HG03571 (cell line): ENCODE data around the gene USP19.

ENCODE experiments used
- ATAC-seq: cut with Tn5 transposase; IDR thresholded peaks from one replicate; pipeline ENCODE4 v1.9.1; 2021; ENCODE audit not compliant: unreplicated experiment

Gene USP19, protein sequence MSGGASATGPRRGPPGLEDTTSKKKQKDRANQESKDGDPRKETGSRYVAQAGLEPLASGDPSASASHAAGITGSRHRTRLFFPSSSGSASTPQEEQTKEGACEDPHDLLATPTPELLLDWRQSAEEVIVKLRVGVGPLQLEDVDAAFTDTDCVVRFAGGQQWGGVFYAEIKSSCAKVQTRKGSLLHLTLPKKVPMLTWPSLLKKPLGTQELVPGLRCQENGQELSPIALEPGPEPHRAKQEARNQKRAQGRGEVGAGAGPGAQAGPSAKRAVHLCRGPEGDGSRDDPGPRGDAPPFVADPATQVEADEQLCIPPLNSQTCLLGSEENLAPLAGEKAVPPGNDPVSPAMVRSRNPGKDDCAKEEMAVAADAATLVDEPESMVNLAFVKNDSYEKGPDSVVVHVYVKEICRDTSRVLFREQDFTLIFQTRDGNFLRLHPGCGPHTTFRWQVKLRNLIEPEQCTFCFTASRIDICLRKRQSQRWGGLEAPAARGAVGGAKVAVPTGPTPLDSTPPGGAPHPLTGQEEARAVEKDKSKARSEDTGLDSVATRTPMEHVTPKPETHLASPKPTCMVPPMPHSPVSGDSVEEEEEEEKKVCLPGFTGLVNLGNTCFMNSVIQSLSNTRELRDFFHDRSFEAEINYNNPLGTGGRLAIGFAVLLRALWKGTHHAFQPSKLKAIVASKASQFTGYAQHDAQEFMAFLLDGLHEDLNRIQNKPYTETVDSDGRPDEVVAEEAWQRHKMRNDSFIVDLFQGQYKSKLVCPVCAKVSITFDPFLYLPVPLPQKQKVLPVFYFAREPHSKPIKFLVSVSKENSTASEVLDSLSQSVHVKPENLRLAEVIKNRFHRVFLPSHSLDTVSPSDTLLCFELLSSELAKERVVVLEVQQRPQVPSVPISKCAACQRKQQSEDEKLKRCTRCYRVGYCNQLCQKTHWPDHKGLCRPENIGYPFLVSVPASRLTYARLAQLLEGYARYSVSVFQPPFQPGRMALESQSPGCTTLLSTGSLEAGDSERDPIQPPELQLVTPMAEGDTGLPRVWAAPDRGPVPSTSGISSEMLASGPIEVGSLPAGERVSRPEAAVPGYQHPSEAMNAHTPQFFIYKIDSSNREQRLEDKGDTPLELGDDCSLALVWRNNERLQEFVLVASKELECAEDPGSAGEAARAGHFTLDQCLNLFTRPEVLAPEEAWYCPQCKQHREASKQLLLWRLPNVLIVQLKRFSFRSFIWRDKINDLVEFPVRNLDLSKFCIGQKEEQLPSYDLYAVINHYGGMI (N-terminal part only)

DNA sequence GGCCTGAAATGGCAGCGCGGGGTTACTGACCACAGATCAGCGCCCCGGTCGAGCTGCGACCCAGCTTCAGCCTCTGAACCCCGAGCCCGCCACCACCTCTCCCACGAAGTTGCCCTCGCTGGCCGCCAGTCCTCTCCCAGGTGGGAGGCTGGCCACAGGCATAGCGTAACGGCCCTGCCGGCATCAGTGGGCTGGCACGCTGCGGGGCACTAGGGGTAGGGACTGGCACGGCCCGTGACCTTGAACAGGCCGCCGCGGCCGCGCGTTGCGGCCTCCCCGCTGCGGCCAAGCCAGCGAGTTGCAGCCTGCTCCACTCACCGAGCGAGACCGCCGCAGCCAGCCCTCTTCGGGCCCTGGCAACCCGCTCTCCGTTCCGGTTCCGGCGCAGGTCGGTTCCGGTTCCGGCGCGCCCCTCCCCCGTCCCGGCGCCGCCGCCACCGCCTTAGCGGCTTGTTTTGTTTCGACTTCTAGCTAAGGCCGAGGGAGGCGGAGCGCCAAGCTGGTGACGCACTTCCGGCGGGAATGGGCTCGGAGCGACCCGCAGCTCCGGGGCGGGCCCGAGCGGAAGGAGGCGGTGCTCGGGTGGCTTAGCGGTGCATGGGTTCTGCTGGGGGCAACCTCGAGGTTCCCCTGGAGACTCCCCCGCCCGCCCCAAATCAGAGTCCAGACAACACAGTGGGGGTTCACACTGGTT, at the start of gene USP19:
TSS of gene USP19 (minus strand) at position 386 of the 694 bp plus-strand sequence. CDS start 1,678 bp downstream, outside the sequence.
- peak; percentile 83 for ATAC-seq

DNA sequence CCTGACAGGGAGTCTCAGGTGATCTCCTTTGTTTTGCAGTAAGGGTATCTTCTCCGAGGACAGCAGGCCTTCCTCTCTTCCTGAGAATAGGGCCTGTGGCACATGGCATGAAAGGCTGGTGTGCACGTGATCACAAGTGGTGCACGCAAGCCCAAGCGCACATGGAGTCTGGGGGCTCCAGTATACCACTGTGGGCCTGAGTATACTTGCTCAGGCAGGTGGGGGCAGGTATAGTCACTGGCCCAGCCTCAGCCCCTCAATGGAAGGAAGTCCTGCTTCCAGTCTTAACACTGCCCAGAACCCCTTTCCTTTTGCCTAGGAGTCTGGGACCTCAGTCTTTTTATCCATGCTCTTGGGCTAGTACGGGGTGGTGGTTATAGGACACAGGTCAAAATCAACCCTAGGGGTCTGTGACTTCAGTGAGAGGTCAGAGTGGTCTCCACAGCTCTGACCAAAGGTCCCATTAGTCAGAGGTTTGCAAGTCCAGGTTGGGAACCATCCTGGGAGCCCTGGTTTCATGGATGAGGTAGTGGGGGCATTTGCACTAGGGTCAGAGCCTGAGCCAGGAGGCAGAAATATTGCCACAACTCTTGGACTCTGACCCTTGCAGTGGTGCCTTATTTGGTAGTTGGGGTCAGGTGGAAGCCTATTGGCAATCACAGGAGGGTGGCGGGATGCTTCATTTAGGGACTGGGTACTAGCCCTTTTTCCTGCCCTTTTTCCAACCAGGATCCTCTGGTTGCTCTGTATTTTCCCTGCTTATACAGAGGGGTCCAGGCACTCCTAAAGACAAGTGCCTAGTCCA, 46.3 kb upstream of the USP19 start:
- no peak for ATAC-seq

DNA sequence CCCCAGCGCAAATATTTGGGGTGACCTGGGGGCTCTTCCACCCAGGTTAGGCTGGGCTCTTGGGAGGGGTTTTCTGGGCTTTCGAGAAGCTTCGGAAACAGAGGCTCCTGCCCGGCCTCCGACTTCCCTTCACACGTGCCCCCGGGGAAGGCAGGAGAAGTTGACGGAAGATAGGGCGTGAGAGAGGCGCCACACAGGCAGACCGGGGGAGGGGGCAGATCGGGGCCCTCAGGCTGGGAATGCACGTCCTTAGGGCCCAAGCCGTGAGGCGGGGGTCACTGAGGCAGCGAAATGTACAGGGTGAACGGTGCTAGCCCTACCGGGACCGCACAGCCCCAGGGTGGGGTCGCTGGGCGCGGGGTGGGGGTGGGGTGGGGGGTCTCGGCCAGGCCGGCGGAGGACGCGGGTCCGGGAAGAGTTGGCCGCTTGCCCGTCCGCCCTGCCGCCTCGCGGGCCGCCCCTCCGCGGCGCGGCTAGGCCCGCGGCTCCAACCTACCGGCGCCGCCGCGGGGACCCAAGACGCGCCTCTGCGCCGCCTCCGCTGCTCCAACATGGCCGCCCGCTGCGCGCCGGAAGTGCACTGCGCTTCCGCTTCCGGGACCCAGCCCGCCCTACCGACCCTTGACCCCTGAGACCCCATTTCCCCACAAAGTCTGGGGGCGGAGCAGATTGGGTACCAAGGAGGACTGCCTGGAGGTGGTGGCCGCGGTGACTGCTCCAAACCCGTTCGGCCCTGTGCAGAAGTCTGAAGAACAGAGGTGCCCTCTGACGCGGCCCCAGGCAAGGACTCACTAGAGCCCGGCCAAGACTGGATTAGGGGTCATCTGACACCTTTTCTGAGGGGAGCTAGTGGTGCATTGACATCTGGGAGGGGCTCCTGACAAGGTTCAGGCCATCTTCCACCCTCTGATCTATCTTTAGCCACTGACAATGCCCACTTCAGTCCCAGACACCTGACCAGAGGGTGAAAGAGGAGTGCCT, 45.4 kb upstream of the USP19 start, which contains the start of gene CCDC71:
TSS of gene CCDC71 (minus strand) at position 561 of the 981 bp plus-strand sequence. CDS start 2,123 bp downstream, outside the sequence.
- no peak for ATAC-seq

DNA sequence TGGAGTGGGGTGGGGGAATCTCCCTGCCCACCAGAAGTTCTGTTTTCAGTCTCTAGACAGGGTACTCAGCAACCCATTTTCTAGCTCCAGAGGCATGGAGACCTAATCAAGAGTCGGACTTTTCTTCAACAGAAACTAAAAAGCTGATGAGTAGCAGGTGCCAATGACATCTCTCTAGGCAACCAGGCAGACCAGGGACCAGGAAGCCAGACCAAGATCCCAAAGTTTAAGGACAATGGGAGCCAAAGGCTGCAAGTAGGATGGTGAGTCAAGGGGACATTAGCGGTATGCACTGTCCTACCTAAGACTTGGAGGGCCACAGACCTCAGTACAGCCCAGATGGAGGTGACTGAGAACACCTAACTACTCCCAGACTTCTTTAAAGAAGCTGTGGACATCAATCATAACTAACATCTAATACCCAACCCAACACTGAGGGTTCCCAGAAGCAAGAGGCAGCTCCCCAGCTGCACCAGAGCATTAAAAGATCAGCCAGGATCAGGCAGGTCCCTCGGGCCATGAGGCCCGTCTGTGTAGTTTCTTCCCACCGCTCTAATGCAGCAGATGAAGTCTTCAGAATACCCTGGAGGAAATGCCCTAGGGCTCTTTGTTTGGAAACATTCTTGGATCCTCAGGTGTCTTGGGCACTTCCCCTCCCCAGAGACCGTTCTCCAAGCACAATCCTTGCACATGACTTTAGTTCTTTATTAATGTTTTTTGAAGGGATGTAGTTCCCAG, 44.5 kb upstream of the USP19 start:
- no peak for ATAC-seq

DNA sequence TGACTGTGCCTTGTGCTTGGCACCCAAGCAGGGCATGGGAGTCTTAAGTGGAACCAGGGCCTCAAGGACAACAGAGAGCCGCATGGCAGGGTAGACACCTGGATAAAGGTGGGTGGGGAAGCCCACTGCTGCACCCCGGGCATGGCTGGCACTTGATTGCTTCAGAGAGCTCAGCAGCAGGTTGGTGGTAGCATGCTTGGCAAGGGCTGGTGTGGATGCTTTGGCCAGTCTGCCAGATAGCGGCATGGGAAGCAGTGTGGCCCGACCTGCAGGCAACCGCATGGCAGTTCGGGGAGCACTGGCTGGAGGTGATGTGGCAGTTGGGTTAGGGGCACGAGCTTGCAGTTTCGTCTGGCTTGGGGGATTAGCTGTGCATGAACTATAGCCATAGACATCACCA, 43.0 kb upstream of the USP19 start:
- no peak for ATAC-seq

DNA sequence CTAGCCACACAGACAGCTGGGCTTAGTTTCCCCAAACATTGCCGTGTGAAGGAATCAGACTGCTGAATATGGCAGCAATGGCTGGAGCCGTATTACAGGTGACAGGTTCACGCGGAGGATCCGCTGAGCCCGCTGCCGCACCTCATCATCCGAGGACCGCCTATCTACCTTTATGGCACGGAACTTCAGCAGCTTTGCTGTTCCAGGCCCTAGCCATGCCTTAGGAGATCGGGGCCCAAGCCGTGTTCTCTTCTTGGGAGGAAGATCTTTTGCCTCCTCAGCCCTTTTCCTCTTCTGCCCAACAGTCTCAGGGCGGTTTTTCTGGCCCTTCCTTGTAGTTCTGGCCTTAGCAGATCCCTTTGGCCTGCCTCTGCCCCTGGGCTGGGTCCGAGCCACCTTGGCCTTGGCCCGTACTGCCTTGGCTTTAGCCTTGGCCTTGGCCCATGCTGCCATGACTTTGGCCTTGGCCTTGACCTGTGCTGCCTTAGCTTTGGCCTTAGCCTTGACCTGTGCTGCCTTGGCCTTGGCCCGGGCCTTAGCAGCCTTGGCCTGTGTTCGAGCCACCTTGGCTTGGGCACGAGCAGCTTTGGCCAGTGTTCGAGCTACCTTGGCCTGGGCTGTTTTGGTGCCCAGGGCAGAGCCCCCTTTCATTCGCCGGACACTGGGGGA, 42.3 kb upstream of the USP19 start:
- ATAC-seq, result no peak

DNA sequence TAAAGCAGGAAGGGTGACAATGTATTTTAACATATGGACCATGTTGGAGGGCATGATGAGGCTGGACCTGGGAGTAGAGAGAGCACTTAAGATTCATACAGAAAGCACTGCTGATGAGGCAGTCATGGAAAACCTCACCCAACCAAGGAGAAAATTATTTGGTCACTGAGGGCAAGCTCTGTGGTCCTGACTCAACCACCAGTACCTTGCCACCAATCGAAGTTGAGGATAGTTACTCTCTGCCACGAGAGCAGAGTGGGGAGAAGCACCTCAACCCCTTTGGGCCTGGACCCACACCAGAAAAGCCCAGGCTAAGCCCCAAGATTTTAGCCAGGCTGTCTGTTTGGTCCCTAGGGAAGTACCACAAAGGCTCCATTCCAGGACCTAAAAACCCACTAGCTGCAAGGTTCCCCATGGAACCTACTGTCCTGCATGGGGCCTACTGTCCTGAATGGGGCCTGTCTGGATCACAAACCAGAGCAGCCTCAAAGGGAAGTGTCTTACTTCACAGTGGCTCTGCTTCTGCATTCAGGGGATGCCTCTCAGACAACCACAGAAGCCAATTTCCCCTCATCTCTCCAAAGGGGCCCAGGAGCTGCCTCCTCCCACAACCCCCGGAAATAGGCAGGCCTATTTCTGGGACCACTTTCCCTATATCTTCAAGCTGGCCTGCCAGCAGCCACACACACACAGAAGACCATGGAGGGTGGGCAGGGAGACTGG, 41.3 kb upstream of the USP19 start:
- no peak for ATAC-seq

DNA sequence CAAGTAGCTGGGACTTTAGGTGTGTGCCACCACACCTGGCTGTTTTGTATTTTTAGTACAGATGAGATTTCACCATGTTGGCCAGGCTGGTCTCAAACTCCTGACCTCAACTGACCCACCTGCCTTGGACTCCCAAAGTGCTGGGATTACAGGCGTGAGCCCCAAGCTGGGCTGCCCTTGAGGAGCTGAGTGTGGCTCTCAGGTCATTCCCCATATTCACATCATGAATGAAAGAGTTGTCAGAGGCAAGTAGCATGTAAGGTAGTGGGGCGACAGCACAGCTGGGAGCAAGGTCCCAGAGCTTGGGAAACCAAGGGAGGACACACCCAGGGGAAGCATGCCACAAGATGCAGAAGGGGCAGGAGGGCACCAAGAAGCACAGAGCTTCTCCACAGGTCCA, 40.6 kb upstream of the USP19 start:
- no peak for ATAC-seq

DNA sequence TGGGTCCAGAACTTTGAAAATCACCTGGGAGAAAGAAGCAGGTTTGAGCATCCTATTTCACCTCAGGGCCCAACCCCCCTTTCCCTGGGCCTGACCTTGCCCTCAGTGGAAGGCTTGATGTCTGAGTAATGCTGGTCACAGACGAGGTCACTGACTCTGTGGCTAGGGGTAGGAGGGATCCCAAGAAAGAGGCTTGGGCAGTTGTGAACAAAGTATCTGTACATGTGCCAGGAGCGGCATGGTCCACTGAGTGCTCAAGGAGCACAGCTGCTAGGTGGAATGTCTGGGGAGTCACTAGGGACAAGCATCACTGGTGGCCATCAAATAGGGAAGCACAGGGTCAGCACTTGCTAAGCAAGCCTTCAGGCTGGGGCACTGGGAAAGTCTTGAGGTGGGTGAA, 38.2 kb upstream of the USP19 start:
- no peak for ATAC-seq

DNA sequence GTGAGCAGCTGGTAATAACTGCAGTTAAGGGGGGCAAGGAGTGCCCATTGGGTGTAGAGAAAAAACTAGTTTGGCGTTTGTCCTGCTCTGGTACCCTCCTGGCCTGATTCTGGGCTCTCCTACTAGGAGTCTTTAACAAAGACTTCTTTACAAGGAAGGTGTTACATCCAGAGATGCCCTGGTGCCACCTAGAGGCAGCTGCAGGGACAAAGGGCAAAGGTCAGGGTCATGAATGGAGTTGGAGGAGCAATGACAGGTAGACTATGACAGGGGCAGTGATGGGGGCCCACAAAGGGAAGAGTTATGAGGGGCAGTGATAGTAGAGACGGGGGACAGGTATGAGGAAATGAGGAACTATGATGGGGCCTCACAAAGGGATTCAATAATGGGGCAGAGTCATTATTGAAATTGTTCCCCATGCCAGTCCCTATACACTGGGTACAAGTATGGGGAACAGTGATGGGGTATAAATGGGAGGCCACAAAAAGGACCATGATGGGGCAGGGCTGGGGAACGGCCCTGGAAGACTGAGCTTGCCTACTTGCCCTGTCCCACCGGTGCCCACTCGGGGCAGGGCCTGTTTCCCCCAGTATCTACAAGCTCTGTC, 37.6 kb upstream of the USP19 start:
- ATAC-seq, result no peak

DNA sequence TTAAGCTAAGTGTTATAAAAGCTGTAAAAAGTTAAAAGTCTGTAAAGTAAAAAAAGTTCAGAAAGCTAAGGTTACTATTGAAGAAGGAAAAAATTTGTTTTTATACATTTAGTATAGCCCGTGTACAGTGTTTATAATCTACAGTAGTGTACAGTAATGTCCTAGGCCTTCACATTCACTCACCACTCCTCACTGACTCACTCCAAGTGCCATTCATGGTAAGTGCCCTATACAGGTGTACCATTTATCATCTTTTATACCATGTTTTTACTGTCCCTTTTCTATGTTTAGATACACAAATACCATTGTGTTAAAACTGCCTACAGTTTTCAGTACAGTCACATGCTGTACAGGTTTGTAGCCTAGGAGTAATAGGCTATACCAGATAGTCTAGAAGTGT, 36.7 kb upstream of the USP19 start:
- ATAC-seq, result no peak

DNA sequence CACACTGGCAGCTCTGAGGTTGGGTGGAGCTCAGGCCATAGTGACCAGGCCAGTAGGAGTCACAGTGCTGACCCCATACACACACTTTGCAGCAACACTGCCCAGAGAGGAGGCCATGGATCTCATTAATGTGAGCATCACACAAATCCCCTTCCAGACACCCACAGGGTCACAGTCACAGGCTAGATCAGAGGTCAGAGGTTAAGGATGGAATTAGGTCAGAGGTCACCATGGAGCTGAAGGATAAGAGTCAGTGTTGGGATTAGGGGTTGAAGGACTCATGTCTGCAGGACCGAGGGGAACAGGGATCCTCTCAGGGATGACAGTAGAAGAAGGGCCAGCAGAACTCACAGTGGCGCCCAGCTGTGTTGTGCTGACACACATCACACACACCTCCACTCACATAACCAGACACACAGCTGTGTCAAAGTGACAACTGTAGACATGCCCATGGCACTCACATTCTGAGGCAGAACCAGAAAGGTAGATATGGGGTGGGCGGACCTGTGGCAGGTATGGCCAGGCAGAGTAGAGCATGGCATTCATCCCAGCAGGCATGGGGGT, 32.8 kb upstream of the USP19 start:
- ATAC-seq, result no peak

DNA sequence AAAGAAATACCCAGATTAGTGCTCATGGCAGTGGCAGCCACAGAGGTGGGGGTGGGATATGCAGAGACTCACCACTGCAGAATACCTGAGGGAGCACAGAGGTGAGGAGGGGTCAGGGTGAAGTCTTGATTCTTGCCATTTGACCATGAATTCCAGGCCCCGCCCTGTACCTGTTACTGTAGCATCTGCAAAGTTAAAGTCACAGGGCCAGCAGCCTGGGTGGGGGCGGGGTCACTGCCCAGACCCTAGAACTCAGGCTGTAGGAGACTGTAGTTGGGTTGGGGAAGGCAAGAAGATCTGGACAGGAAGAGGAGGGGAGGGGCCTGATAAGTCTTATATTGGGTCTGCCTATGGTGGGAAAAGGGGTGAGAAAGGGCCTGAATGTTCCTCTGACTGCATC, 31.0 kb upstream of the USP19 start:
- no peak for ATAC-seq

DNA sequence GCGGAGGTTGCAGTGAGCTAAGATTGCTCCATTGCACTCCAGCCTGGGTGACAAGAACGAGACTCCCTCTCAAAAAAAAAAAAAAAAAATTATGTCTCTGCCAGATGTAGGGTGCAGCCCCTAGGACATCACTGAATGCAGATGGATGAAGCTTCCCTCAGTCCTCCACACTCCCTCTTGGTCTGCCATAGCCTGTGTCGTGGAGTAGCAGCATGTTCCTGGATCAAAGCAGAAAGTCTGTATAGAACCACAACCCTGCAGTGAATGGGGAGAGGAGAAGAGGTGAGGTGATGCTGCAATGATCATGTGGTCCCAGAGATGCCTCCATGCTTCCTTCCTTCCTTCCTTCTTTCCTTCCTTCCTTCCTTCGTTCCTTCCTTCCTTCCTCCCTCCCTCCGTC, 27.5 kb upstream of the USP19 start:
- no peak for ATAC-seq

DNA sequence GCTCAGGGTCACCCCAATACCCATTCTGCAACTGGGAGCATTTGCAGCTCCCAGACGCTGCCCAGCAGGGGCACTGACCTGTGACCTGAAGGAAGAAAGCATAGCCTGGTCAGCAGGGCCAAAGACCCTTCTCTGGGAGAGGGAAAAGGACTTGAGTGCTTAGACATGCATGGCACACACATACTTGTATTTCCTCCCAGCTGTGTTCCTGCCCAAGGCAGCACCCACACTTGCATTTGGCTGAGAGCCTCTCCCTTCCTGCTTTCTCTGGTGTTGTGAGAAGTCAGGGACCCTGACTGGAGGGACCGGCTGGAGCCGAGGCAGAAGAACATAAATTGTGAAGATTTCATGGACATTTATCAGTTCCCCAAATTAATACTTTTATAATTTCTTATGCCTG, 19.5 kb upstream of the USP19 start:
- no peak for ATAC-seq

DNA sequence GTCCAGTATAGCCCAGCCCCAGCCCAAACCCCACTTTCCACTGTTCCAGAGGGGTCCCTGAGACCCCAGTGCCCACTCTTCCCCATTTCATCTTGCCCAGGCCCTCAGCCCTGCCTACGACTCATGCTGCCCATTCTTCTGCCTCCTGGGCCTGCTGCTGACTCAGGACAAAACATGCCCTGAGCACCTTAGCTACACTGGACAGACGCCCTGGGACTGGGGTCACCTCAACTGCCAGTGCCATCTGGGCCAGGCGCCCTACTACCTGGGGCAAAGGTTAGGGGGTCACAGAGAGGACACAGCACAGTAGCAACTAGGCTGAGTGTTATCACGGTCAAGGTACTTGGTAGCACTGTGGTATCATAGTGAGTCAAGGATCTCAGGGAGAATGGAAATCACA, 14.9 kb upstream of the USP19 start:
- ATAC-seq, result no peak
